HepG2 (cell line): ENCODE data around the gene ATP6V1G3. TPM values are rescaled to one million over a fixed set of nuclear protein-coding genes. Genes with fewer than 3 reads are reported as not detected.

Source experiments
- ATAC-seq: fragments of 200-7000 bp; cut with Tn5 transposase; 3 replicates; pipeline ENCODE4 v1.9.1; 2020; ENCODE audit warnings: mild to moderate bottlenecking, moderate library complexity
- BruUV-seq: library from RNA; stranded (reverse); fragments of 400-500 nt; replicated peaks from 2 replicates; lab custom pipeline; 2021; lab: Mats Ljungman, UMichigan
- CTCF ChIA-PET: fragments of 300-600 bp; formaldehyde crosslinking; extraction: SDS; loops from one replicate; lab custom pipeline; 2021; ENCODE audit warnings: low total read pairs, inconsistent platforms, low intra/inter-chr PET ratio; lab: Yijun Ruan, JAX
- POLR2A ChIA-PET: fragments of 350-600 bp; sonication (Branson Sonifier 250); formaldehyde crosslinking; loops from one replicate; lab custom pipeline; 2020; ENCODE audit warnings: antibody characterized with exemption, inconsistent platforms; lab: Yijun Ruan, JAX
- DNase-seq: peaks from one replicate; pipeline ENCODE4 v3.0.0-alpha.2; 2015; ENCODE audit warnings: low spot score
- FAIRE-seq: peaks from 3 replicates; lab custom pipeline; 2011; peaks lifted over from hg19 to GRCh38; lab: Jason Lieb, UNC
- H2AFZ ChIP-seq: one replicate; pipeline ENCODE4 v1.6.1; 2011; ENCODE audit warnings: low read length, inconsistent platforms
- H3K27ac ChIP-seq: fragments of 300-600 bp; 3 replicates; pipeline ENCODE4 v1.8.0; 2011; ENCODE audit warnings: mixed run types, mild to moderate bottlenecking, mixed read lengths, low read length, inconsistent platforms; ENCODE audit not compliant: insufficient read depth; ENCODE audit errors: extremely low read length
- H3K27me3 ChIP-seq, 2 experiments: fragments of 200-600 bp in 1 of 2; 2 replicates in 1 of 2; 3 replicates in 1 of 2; pipeline versions ENCODE4 v1.6.0 to v1.8.0; 2011; ENCODE audit warnings: low read length in 2 of 2, mild to moderate bottlenecking in 2 of 2, moderate library complexity in 2 of 2, inconsistent platforms in 1 of 2; ENCODE audit not compliant: insufficient read depth in 2 of 2, control insufficient read depth in 1 of 2
- H3K36me3 ChIP-seq, 2 experiments: fragments of 200-600 bp in 1 of 2; replicated peaks in 1 of 2; 2 replicates in 1 of 2; 3 replicates in 1 of 2; pipeline versions ENCODE4 v1.5.1 to v1.8.0; 2011; ENCODE audit warnings: low read length in 2 of 2, inconsistent platforms in 1 of 2; ENCODE audit not compliant: insufficient read depth in 2 of 2, control insufficient read depth in 1 of 2
- H3K4me1 ChIP-seq: 2 replicates; pipeline ENCODE4 v1.5.1; 2012; ENCODE audit warnings: low read length, inconsistent platforms; ENCODE audit not compliant: insufficient read depth
- H3K4me2 ChIP-seq: 2 replicates; pipeline ENCODE4 v1.6.0; 2011; ENCODE audit warnings: low read depth, low read length, inconsistent platforms
- H3K4me3 ChIP-seq, 3 experiments: fragments of 200-600 bp in 1 of 3; sonication (generic), shearing (Covaris generic) in 1 of 3; replicated peaks in 1 of 3; 2 replicates each; pipeline ENCODE4 v1.5.1; 2011 to 2016; ENCODE audit warnings: low read length in 3 of 3, inconsistent platforms in 2 of 3, low read depth in 2 of 3, mild to moderate bottlenecking in 2 of 3, control low read depth in 1 of 3, mixed read lengths in 1 of 3; ENCODE audit not compliant: insufficient read depth in 1 of 3
- H3K79me2 ChIP-seq: one replicate; pipeline ENCODE4 v1.6.1; 2011; ENCODE audit warnings: low read length, inconsistent platforms; ENCODE audit not compliant: insufficient read depth
- H3K9ac ChIP-seq: 2 replicates; pipeline ENCODE4 v1.6.0; 2011; ENCODE audit warnings: mild to moderate bottlenecking, low read depth, low read length, inconsistent platforms; ENCODE audit not compliant: insufficient read depth
- H3K9me3 ChIP-seq: 2 replicates; pipeline ENCODE4 v1.5.1; 2012; ENCODE audit warnings: mild to moderate bottlenecking, low read length
- H4K20me1 ChIP-seq: 2 replicates; pipeline ENCODE4 v1.6.0; 2011; ENCODE audit warnings: inconsistent platforms, mild to moderate bottlenecking, low read length, moderate library complexity; ENCODE audit not compliant: insufficient read depth
- ATM ChIP-seq: fragments of 450-650 bp; IDR thresholded peaks from 2 replicates; pipeline ENCODE4 v1.7.1; 2017; ENCODE audit warnings: mild to moderate bottlenecking, borderline replicate concordance
- CERS6 ChIP-seq: sonication (generic); formaldehyde crosslinking; IDR thresholded peaks from 2 replicates; pipeline ENCODE4 v1.5.0; 2020; ENCODE audit warnings: missing genetic modification reagents
- DRAP1 ChIP-seq: IDR thresholded peaks from 2 replicates; pipeline ENCODE4 v1.6.1; 2016; ENCODE audit warnings: missing genetic modification reagents, missing compliant biosample characterization
- IRF9 ChIP-seq: sonication (generic); formaldehyde crosslinking; IDR thresholded peaks from 2 replicates; pipeline ENCODE4 v1.8.0; 2022; ENCODE audit warnings: missing genetic modification reagents, mild to moderate bottlenecking, borderline replicate concordance
- KLF6 ChIP-seq: IDR thresholded peaks from 2 replicates; pipeline ENCODE4 v1.8.0; 2016; ENCODE audit warnings: missing biosample characterization, missing genetic modification reagents
- MED1 ChIP-seq: sonication (generic); formaldehyde crosslinking; IDR thresholded peaks from 2 replicates; pipeline ENCODE4 v1.4.0; 2020; ENCODE audit warnings: missing genetic modification reagents
- NCOA5 ChIP-seq: sonication (generic); formaldehyde crosslinking; IDR thresholded peaks from 2 replicates; pipeline ENCODE4 v1.4.0; 2020; ENCODE audit warnings: missing genetic modification reagents
- SNRNP70 ChIP-seq: fragments of 200-400 bp; formaldehyde crosslinking; IDR thresholded peaks from 2 replicates; pipeline ENCODE4 v1.6.1; 2017; ENCODE audit warnings: mild to moderate bottlenecking, low read depth, low read length, moderate library complexity
- STAT6 ChIP-seq: sonication (generic); formaldehyde crosslinking; IDR thresholded peaks from 2 replicates; pipeline ENCODE4 v1.4.0; 2020; ENCODE audit warnings: missing genetic modification reagents, mild to moderate bottlenecking, borderline replicate concordance
- YEATS4 ChIP-seq: sonication (generic); formaldehyde crosslinking; IDR thresholded peaks from 2 replicates; pipeline ENCODE4 v1.4.0; 2020; ENCODE audit warnings: missing genetic modification reagents, borderline replicate concordance
- ZFP90 ChIP-seq: sonication (generic); formaldehyde crosslinking; IDR thresholded peaks from 2 replicates; pipeline ENCODE4 v1.8.0; 2022; ENCODE audit warnings: missing genetic modification reagents, mild to moderate bottlenecking, inconsistent platforms, borderline replicate concordance
- ZIK1 ChIP-seq: sonication (generic); formaldehyde crosslinking; IDR thresholded peaks from 2 replicates; pipeline ENCODE4 v1.5.0; 2020; ENCODE audit warnings: mild to moderate bottlenecking, low read depth, missing genetic modification reagents, borderline replicate concordance
- ZNF232 ChIP-seq: sonication (generic); formaldehyde crosslinking; IDR thresholded peaks from 2 replicates; pipeline ENCODE4 v1.4.0; 2020; ENCODE audit warnings: missing genetic modification reagents, borderline replicate concordance
- ZNF609 ChIP-seq: sonication (generic); formaldehyde crosslinking; IDR thresholded peaks from 2 replicates; pipeline ENCODE4 v1.4.0; 2020; ENCODE audit warnings: mild to moderate bottlenecking, missing genetic modification reagents, borderline replicate concordance
- WGBS: methylation state at CpG from one replicate; pipeline ENCODE4 v1.1.6; 2017; ENCODE audit warnings: low lambda C conversion rate; 5-methylcytosine and 5-hydroxymethylcytosine counted together
- in situ Hi-C: cut with HindIII; loops from 2 replicates; pipeline ENCODE4 v1.10.0; 2017; ENCODE audit warnings: low pct_unique_long_range_greater_than_20kb; ENCODE audit not compliant: extremely low pct_ligation_motif_present
- intact Hi-C: fragments of 100-400 bp; cut with micrococcal nuclease; formaldehyde crosslinking; loops from one replicate; pipeline ENCODE4 v1.10.0; 2022; ENCODE audit not compliant: unreplicated experiment
- polyA plus RNA-seq, 8 experiments: library from polyadenylated mRNA; depleted of rRNA in 3 of 8; stranded (reverse) in 7 of 8; unstranded in 1 of 8; fragments of >200 nt; fragmentation: Illumina TruSeq in 4 of 8; extraction: Trizol in 4 of 8; gene quantifications; 2 replicates each; pipeline versions ENCODE4 v1.2.1 to v1.2.3, GENCODE V29; 2011 to 2016; ENCODE audit warnings: low read depth in 4 of 8, missing spikeins in 1 of 8, mixed read lengths in 1 of 8; ENCODE audit not compliant: insufficient read depth in 1 of 8
- total RNA-seq, 5 experiments: library from RNA; depleted of rRNA; stranded (reverse); fragments of >200 nt; fragmentation: Illumina TruSeq; extraction: Trizol; gene quantifications; 2 replicates each; pipeline ENCODE4 v1.2.3, GENCODE V29; 2016; ENCODE audit warnings: low read depth in 1 of 5

Gene ATP6V1G3
- total and polyA plus RNA-seq, 2 of the 13 experiments (the other 11 are each of a cell fraction or from before 2014, with no cell fraction given): not detected

- ATAC-seq: no peak
- CTCF ChIA-PET: no interaction called here
- Histone ChIP-seq H3K79me2 (no peaks in the 10 kb centered on the region), H3K9ac (no peak overlapping the region), H3K9me3 (no peaks in the 10 kb centered on the region), H3K4me2 (no peak overlapping the region), H3K27ac (no peak overlapping the region), H3K4me1 (no peaks in the 10 kb centered on the region; the same call in 1 of the 2 replicates), H2AFZ (no peak overlapping the region), H4K20me1 (no peaks in the 10 kb centered on the region), H3K36me3 (no peaks in the 10 kb centered on the region), H3K4me3 (no peak overlapping the region), H3K27me3 (no peaks in the 10 kb centered on the region)
- TF ChIP-seq STAT6 (CRISPR knock-in tag) (no peak), ATM (no peak), SNRNP70 (no peak), CERS6 (CRISPR knock-in tag) (no peak), DRAP1 (CRISPR knock-in tag) (no peak), ZIK1 (CRISPR knock-in tag) (no peak), ZNF609 (no peak), MED1 (CRISPR knock-in tag) (no peak), NCOA5 (CRISPR knock-in tag) (no peak), ZFP90 (CRISPR knock-in tag) (no peak), KLF6 (CRISPR knock-in tag) (no peak), IRF9 (CRISPR knock-in tag) (no peak), ZNF232 (no peak), YEATS4 (CRISPR knock-in tag) (no peak)
- FAIRE-seq: no peak
- POLR2A ChIA-PET: no interaction called here
- DNase-seq: no peak
- in situ Hi-C loops (no loop called here), intact Hi-C loops (no loop called here)
- no TSS peak for BruUV-seq
- WGBS: 1% methylated on average over 2 of the region's 2 CpGs
Observed at GRCh38 chr1:198524556-198524955, 15.9 kb downstream of the ATP6V1G3 start.
